ENCODE results near the gene MOSPD3.

MOSPD3 gene

GRCh38 chr7:100572949-100573675 lies 39.2 kb upstream of the MOSPD3 start:
- DNase-seq (ENCODE audit: low read depth) = no peak
- TF ChIP-seq CTCF (conservative IDR thresholded peaks at IDR 0.05; ENCODE audit: low read length) = no peak

GRCh38 chr7:100573691-100574361 lies 38.5 kb upstream of the MOSPD3 start, which contains the start of gene SAP25:
TSS of gene SAP25 (minus strand) at chr7:100573900. CDS start at chr7:100573742, 158 bp downstream.
- no peak for DNase-seq (ENCODE audit: low read depth)
- H3K4me3 ChIP-seq (ENCODE audit: low read length) = no peak within 1 kb of the TSS
- TF ChIP-seq CTCF (conservative IDR thresholded peaks at IDR 0.05; ENCODE audit: low read length) = no peak

More at GRCh38 chr7:100572949-100573675, 39.2 kb upstream of the MOSPD3 start:
- no peak overlapping the region for H3K4me3 ChIP-seq (ENCODE audit: low read length)

GRCh38 chr7:100574362-100575205 lies 37.8 kb upstream of the MOSPD3 start:
- no peak overlapping the region for H3K4me3 ChIP-seq (ENCODE audit: low read length)
- no peak for TF ChIP-seq CTCF (conservative IDR thresholded peaks at IDR 0.05; ENCODE audit: low read length)
- DNase-seq (ENCODE audit: low read depth) = no peak

GRCh38 chr7:100575206-100575631 lies 37.1 kb upstream of the MOSPD3 start:
- TF ChIP-seq CTCF (conservative IDR thresholded peaks at IDR 0.05; ENCODE audit: low read length) = no peak
- H3K4me3 ChIP-seq (ENCODE audit: low read length) = no peak overlapping the region
- no peak for DNase-seq (ENCODE audit: low read depth)

- no peak for DNase-seq (ENCODE audit: low read depth)
- no peak overlapping the region for H3K4me3 ChIP-seq (ENCODE audit: low read length)
- TF ChIP-seq CTCF (conservative IDR thresholded peaks at IDR 0.05; ENCODE audit: low read length) = no peak
Observed at GRCh38 chr7:100575746-100576383, 36.5 kb upstream of the MOSPD3 start.

- no peak overlapping the region for H3K4me3 ChIP-seq (ENCODE audit: low read length)
- TF ChIP-seq CTCF (conservative IDR thresholded peaks at IDR 0.05; ENCODE audit: low read length) = no peak
- DNase-seq (ENCODE audit: low read depth) = no peak
Observed at GRCh38 chr7:100576384-100576993, 35.9 kb upstream of the MOSPD3 start.
